Astrocyte (in vitro differentiated cells and primary cell): ENCODE results near the gene ATG7.
"Not testable (repeated sequence)": the region's sequence is repeated elsewhere in the genome, so short reads cannot be mapped to it uniquely, and the experiment has no call there.

Source experiments
- EZH2 ChIP-seq: IDR thresholded peaks from 2 replicates; pipeline ENCODE4 v1.6.1; 2012; ENCODE audit warnings: mild to moderate bottlenecking, low read length, inconsistent platforms; ENCODE audit not compliant: insufficient read depth
- TF ChIP-seq, protein P1 (sequence below): IDR thresholded peaks from 2 replicates; pipeline ENCODE4 v1.5.1; 2011; ENCODE audit warnings: low read depth, mild to moderate bottlenecking, inconsistent platforms, low read length, moderate library complexity; ENCODE audit not compliant: insufficient read depth

DNA sequence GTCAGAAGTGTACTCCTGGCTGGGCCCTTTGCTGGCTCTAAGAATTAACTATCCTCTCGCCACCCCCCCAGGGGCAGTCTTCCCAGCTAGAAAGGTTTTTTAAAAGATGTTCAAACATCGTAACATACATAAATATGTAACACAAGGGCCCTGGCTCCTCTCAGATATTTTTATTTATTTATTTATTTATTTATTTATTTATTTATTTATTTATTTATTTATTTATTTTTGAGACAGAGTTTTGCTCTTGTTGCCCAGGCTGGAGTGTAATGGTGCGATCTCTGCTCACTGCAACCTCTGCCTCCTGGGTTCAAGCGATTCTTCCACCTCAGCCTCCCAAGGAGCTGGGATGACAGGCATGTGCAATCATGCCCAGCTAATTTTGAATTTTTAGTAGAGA is 190.5 kb downstream of the ATG7 start:
- TF ChIP-seq, protein P1, sequence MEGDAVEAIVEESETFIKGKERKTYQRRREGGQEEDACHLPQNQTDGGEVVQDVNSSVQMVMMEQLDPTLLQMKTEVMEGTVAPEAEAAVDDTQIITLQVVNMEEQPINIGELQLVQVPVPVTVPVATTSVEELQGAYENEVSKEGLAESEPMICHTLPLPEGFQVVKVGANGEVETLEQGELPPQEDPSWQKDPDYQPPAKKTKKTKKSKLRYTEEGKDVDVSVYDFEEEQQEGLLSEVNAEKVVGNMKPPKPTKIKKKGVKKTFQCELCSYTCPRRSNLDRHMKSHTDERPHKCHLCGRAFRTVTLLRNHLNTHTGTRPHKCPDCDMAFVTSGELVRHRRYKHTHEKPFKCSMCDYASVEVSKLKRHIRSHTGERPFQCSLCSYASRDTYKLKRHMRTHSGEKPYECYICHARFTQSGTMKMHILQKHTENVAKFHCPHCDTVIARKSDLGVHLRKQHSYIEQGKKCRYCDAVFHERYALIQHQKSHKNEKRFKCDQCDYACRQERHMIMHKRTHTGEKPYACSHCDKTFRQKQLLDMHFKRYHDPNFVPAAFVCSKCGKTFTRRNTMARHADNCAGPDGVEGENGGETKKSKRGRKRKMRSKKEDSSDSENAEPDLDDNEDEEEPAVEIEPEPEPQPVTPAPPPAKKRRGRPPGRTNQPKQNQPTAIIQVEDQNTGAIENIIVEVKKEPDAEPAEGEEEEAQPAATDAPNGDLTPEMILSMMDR = not testable (repeated sequence)
- TF ChIP-seq EZH2 = not testable (repeated sequence)
